ENCODE results near the gene CASTOR1.
A peak's percentile ranks its signal among the peaks of the same experiment; 100 is the strongest.

DNA sequence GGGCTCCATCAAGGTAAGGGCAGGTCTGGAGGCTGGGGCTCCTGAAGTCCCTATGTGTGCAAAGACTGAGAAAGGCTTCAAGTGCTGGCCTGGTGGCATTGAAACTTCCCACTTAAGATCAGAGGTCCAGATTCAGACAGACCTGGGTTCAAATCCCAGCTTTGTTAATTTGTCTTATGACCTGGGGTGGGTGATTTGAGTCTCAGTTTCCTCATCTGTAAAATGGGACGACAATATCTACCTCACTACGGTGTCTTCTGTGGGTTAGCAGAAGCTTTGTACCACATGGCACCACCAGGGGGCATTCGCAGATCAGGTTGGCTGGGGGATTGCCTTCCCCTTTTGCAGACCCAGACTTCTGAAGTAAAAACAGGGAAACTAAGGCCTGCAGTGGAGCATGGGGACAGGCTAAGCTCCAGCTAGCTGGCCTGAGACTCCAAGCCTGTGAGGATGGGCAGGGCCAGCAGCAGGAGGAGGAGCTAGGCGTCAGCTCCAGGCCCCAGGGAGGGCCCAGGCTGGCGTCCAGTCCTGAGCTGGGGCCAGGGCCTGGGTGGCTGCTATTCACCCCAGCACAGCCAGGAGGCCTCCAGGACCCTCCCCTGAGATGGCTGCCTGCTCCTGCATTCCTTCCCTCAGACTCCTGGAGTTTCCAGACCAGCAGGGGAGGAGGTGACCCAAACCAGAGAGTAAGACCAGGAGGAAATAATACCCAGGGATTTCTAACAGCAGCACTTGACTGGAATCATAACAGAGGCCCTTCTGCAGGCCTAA lies 1.5 kb downstream of the CASTOR1 start:
- TF ChIP-seq, protein P1, sequence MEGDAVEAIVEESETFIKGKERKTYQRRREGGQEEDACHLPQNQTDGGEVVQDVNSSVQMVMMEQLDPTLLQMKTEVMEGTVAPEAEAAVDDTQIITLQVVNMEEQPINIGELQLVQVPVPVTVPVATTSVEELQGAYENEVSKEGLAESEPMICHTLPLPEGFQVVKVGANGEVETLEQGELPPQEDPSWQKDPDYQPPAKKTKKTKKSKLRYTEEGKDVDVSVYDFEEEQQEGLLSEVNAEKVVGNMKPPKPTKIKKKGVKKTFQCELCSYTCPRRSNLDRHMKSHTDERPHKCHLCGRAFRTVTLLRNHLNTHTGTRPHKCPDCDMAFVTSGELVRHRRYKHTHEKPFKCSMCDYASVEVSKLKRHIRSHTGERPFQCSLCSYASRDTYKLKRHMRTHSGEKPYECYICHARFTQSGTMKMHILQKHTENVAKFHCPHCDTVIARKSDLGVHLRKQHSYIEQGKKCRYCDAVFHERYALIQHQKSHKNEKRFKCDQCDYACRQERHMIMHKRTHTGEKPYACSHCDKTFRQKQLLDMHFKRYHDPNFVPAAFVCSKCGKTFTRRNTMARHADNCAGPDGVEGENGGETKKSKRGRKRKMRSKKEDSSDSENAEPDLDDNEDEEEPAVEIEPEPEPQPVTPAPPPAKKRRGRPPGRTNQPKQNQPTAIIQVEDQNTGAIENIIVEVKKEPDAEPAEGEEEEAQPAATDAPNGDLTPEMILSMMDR (conservative IDR thresholded peaks at IDR 0.05 in 1 of 2, IDR thresholded peaks at IDR 0.05 in 1 of 2; ENCODE audit: low read depth in 1 of 2, low read length in 2 of 2), result peak; percentile 53 to 54
- no peak for TF ChIP-seq EZH2 (IDR thresholded peaks at IDR 0.05; ENCODE audit: low read length, missing control alignments)

Measured in fibroblast of lung (primary cell).